Activated naive CD4-positive, alpha-beta T cell treated with anti-CD3 and anti-CD28 coated beads, Interleukin-2, amount 50 U/mL, for 16 hours (primary cell): ENCODE data around the gene ASIP.
"Not testable (repeated sequence)": the region's sequence is repeated elsewhere in the genome, so short reads cannot be mapped to it uniquely, and the experiment has no call there.

Experiments
- DNase-seq: peaks from one replicate; pipeline ENCODE4 v3.0.0-alpha.2; 2020

ASIP gene

GRCh38 chr20:34240693-34241615, at the start of gene ASIP:
TSS of gene ASIP (plus strand) at chr20:34241423. CDS start at chr20:34260375, 18,952 bp downstream.
- no peak for DNase-seq

- DNase-seq = no peak
Observed at GRCh38 chr20:34193051-34193450, 48.2 kb upstream of the ASIP start.

- DNase-seq = no peak
Observed at GRCh38 chr20:34199183-34199582, 42.0 kb upstream of the ASIP start.

GRCh38 chr20:34200023-34200422, 41.2 kb upstream of the ASIP start:
- DNase-seq = no peak

GRCh38 chr20:34201531-34201930, 39.7 kb upstream of the ASIP start:
- no peak for DNase-seq

GRCh38 chr20:34205172-34205880, 35.9 kb upstream of the ASIP start:
- DNase-seq = not testable (repeated sequence)

- no peak for DNase-seq
Observed at GRCh38 chr20:34209111-34209510, 32.1 kb upstream of the ASIP start.

- no peak for DNase-seq
Observed at GRCh38 chr20:34210271-34210670, 31.0 kb upstream of the ASIP start.

GRCh38 chr20:34211591-34211990, 29.6 kb upstream of the ASIP start:
- no peak for DNase-seq

- no peak for DNase-seq
Observed at GRCh38 chr20:34213213-34213612, 28.0 kb upstream of the ASIP start.

- DNase-seq = peak; percentile 44
Observed at GRCh38 chr20:34215711-34216381, 25.4 kb upstream of the ASIP start.

GRCh38 chr20:34216382-34216742, 24.9 kb upstream of the ASIP start:
- no peak for DNase-seq

GRCh38 chr20:34220561-34220960, 20.7 kb upstream of the ASIP start:
- no peak for DNase-seq

- DNase-seq = no peak
Observed at GRCh38 chr20:34222208-34222607, 19.0 kb upstream of the ASIP start.

GRCh38 chr20:34224251-34224650, 17.0 kb upstream of the ASIP start:
- DNase-seq = not testable (repeated sequence)

- DNase-seq = no peak
Observed at GRCh38 chr20:34231634-34232033, 9.6 kb upstream of the ASIP start.

GRCh38 chr20:34232494-34233087, 8.6 kb upstream of the ASIP start:
- DNase-seq = no peak

- DNase-seq = no peak
Observed at GRCh38 chr20:34233687-34234086, 7.5 kb upstream of the ASIP start.

GRCh38 chr20:34235875-34236274, 5.3 kb upstream of the ASIP start:
- DNase-seq = no peak

GRCh38 chr20:34237942-34238341, 3.3 kb upstream of the ASIP start:
- DNase-seq = no peak

GRCh38 chr20:34240121-34240520, 1.1 kb upstream of the ASIP start:
- DNase-seq = no peak

- not testable (repeated sequence) for DNase-seq
Observed at GRCh38 chr20:34242015-34242414, 792 bp downstream of the ASIP start.

GRCh38 chr20:34242879-34243278, 1.7 kb downstream of the ASIP start:
- DNase-seq = no peak
